HepG2 (cell line): ENCODE data around the gene DEFB129. TPM values are rescaled to one million over a fixed set of nuclear protein-coding genes. Genes with fewer than 3 reads are reported as not detected.
A peak's percentile ranks its signal among the peaks of the same experiment; 100 is the strongest.

Source experiments
- ATAC-seq: fragments of 200-7000 bp; cut with Tn5 transposase; 3 replicates; pipeline ENCODE4 v1.9.1; 2020; ENCODE audit warnings: mild to moderate bottlenecking, moderate library complexity
- BruUV-seq: library from RNA; stranded (reverse); fragments of 400-500 nt; replicated peaks from 2 replicates; lab custom pipeline; 2021; lab: Mats Ljungman, UMichigan
- CTCF ChIA-PET: fragments of 300-600 bp; formaldehyde crosslinking; extraction: SDS; loops from one replicate; lab custom pipeline; 2021; ENCODE audit warnings: low total read pairs, inconsistent platforms, low intra/inter-chr PET ratio; lab: Yijun Ruan, JAX
- POLR2A ChIA-PET: fragments of 350-600 bp; sonication (Branson Sonifier 250); formaldehyde crosslinking; loops from one replicate; lab custom pipeline; 2020; ENCODE audit warnings: antibody characterized with exemption, inconsistent platforms; lab: Yijun Ruan, JAX
- DNase-seq: peaks from one replicate; pipeline ENCODE4 v3.0.0-alpha.2; 2015; ENCODE audit warnings: low spot score
- FAIRE-seq: peaks from 3 replicates; lab custom pipeline; 2011; peaks lifted over from hg19 to GRCh38; lab: Jason Lieb, UNC
- H2AFZ ChIP-seq: one replicate; pipeline ENCODE4 v1.6.1; 2011; ENCODE audit warnings: low read length, inconsistent platforms
- H3K27ac ChIP-seq: fragments of 300-600 bp; 3 replicates; pipeline ENCODE4 v1.8.0; 2011; ENCODE audit warnings: mixed run types, mild to moderate bottlenecking, mixed read lengths, low read length, inconsistent platforms; ENCODE audit not compliant: insufficient read depth; ENCODE audit errors: extremely low read length
- H3K27me3 ChIP-seq, 2 experiments: fragments of 200-600 bp in 1 of 2; 2 replicates in 1 of 2; 3 replicates in 1 of 2; pipeline versions ENCODE4 v1.6.0 to v1.8.0; 2011; ENCODE audit warnings: low read length in 2 of 2, mild to moderate bottlenecking in 2 of 2, moderate library complexity in 2 of 2, inconsistent platforms in 1 of 2; ENCODE audit not compliant: insufficient read depth in 2 of 2, control insufficient read depth in 1 of 2
- H3K36me3 ChIP-seq, 2 experiments: fragments of 200-600 bp in 1 of 2; replicated peaks in 1 of 2; 2 replicates in 1 of 2; 3 replicates in 1 of 2; pipeline versions ENCODE4 v1.5.1 to v1.8.0; 2011; ENCODE audit warnings: low read length in 2 of 2, inconsistent platforms in 1 of 2; ENCODE audit not compliant: insufficient read depth in 2 of 2, control insufficient read depth in 1 of 2
- H3K4me1 ChIP-seq: 2 replicates; pipeline ENCODE4 v1.5.1; 2012; ENCODE audit warnings: low read length, inconsistent platforms; ENCODE audit not compliant: insufficient read depth
- H3K4me2 ChIP-seq: 2 replicates; pipeline ENCODE4 v1.6.0; 2011; ENCODE audit warnings: low read depth, low read length, inconsistent platforms
- H3K4me3 ChIP-seq, 3 experiments: fragments of 200-600 bp in 1 of 3; sonication (generic), shearing (Covaris generic) in 1 of 3; replicated peaks in 1 of 3; 2 replicates each; pipeline ENCODE4 v1.5.1; 2011 to 2016; ENCODE audit warnings: low read length in 3 of 3, inconsistent platforms in 2 of 3, low read depth in 2 of 3, mild to moderate bottlenecking in 2 of 3, control low read depth in 1 of 3, mixed read lengths in 1 of 3; ENCODE audit not compliant: insufficient read depth in 1 of 3
- H3K79me2 ChIP-seq: one replicate; pipeline ENCODE4 v1.6.1; 2011; ENCODE audit warnings: low read length, inconsistent platforms; ENCODE audit not compliant: insufficient read depth
- H3K9ac ChIP-seq: 2 replicates; pipeline ENCODE4 v1.6.0; 2011; ENCODE audit warnings: mild to moderate bottlenecking, low read depth, low read length, inconsistent platforms; ENCODE audit not compliant: insufficient read depth
- H3K9me3 ChIP-seq: 2 replicates; pipeline ENCODE4 v1.5.1; 2012; ENCODE audit warnings: mild to moderate bottlenecking, low read length
- H4K20me1 ChIP-seq: 2 replicates; pipeline ENCODE4 v1.6.0; 2011; ENCODE audit warnings: inconsistent platforms, mild to moderate bottlenecking, low read length, moderate library complexity; ENCODE audit not compliant: insufficient read depth
- ATF7 ChIP-seq, 2 experiments: fragments of 450-650 bp in 1 of 2; sonication (generic) in 1 of 2; formaldehyde crosslinking in 1 of 2; IDR thresholded peaks; 2 replicates each; pipeline versions ENCODE4 v1.4.0 to v1.6.1; 2016 to 2020; ENCODE audit warnings: antibody characterized with exemption in 1 of 2, mild to moderate bottlenecking in 1 of 2, missing genetic modification reagents in 1 of 2
- CREB1 ChIP-seq, 2 experiments: fragments of 450-650 bp in 1 of 2; IDR thresholded peaks; 2 replicates each; pipeline ENCODE4 v1.6.1; 2016 to 2017; ENCODE audit warnings: control low read depth in 1 of 2, mild to moderate bottlenecking in 1 of 2, missing compliant biosample characterization in 1 of 2, missing genetic modification characterization in 1 of 2
- KDM2A ChIP-seq: sonication (generic); formaldehyde crosslinking; IDR thresholded peaks from 2 replicates; pipeline ENCODE4 v1.4.0; 2020; ENCODE audit warnings: low read depth, missing genetic modification reagents, borderline replicate concordance
- RBFOX2 ChIP-seq: fragments of 200-400 bp; formaldehyde crosslinking; IDR thresholded peaks from 2 replicates; pipeline ENCODE4 v1.6.1; 2017; ENCODE audit warnings: low read depth, mild to moderate bottlenecking, low read length
- RBM39 ChIP-seq: fragments of 200-400 bp; formaldehyde crosslinking; IDR thresholded peaks from one replicate; pipeline ENCODE4 v1.6.1; 2018; ENCODE audit warnings: antibody characterized with exemption, mild to moderate bottlenecking, low read depth, low read length; ENCODE audit not compliant: poor library complexity, severe bottlenecking
- TBP ChIP-seq: sonication (generic); formaldehyde crosslinking; IDR thresholded peaks from 2 replicates; pipeline ENCODE4 v1.5.0; 2020; ENCODE audit warnings: missing genetic modification reagents
- TMF1 ChIP-seq: sonication (generic); formaldehyde crosslinking; IDR thresholded peaks from 2 replicates; pipeline ENCODE4 v1.8.1; 2022; ENCODE audit warnings: low read depth, missing genetic modification reagents
- ZFP1 ChIP-seq: IDR thresholded peaks from 2 replicates; pipeline ENCODE4 v1.6.1; 2016
- ZNF740 ChIP-seq: sonication (generic); formaldehyde crosslinking; IDR thresholded peaks from 2 replicates; pipeline ENCODE4 v1.4.0; 2020; ENCODE audit warnings: missing genetic modification reagents
- ZNF891 ChIP-seq: sonication (generic); formaldehyde crosslinking; IDR thresholded peaks from 2 replicates; pipeline ENCODE4 v1.5.0; 2020; ENCODE audit warnings: mild to moderate bottlenecking, missing genetic modification reagents
- WGBS: methylation state at CpG from one replicate; pipeline ENCODE4 v1.1.6; 2017; ENCODE audit warnings: low lambda C conversion rate; 5-methylcytosine and 5-hydroxymethylcytosine counted together
- in situ Hi-C: cut with HindIII; loops from 2 replicates; pipeline ENCODE4 v1.10.0; 2017; ENCODE audit warnings: low pct_unique_long_range_greater_than_20kb; ENCODE audit not compliant: extremely low pct_ligation_motif_present
- intact Hi-C: fragments of 100-400 bp; cut with micrococcal nuclease; formaldehyde crosslinking; loops from one replicate; pipeline ENCODE4 v1.10.0; 2022; ENCODE audit not compliant: unreplicated experiment
- polyA plus RNA-seq, 8 experiments: library from polyadenylated mRNA; depleted of rRNA in 3 of 8; stranded (reverse) in 7 of 8; unstranded in 1 of 8; fragments of >200 nt; fragmentation: Illumina TruSeq in 4 of 8; extraction: Trizol in 4 of 8; gene quantifications; 2 replicates each; pipeline versions ENCODE4 v1.2.1 to v1.2.3, GENCODE V29; 2011 to 2016; ENCODE audit warnings: low read depth in 4 of 8, missing spikeins in 1 of 8, mixed read lengths in 1 of 8; ENCODE audit not compliant: insufficient read depth in 1 of 8
- total RNA-seq, 5 experiments: library from RNA; depleted of rRNA; stranded (reverse); fragments of >200 nt; fragmentation: Illumina TruSeq; extraction: Trizol; gene quantifications; 2 replicates each; pipeline ENCODE4 v1.2.3, GENCODE V29; 2016; ENCODE audit warnings: low read depth in 1 of 5
- TF ChIP-seq, protein P1 (sequence below): sonication (generic); formaldehyde crosslinking; conservative IDR thresholded peaks from 2 replicates; pipeline ENCODE4 v1.4.0; 2020; ENCODE audit warnings: missing genetic modification reagents

DEFB129 gene
- total and polyA plus RNA-seq, 2 of the 13 experiments (the other 11 are each of a cell fraction or from before 2014, with no cell fraction given): not detected

DNA sequence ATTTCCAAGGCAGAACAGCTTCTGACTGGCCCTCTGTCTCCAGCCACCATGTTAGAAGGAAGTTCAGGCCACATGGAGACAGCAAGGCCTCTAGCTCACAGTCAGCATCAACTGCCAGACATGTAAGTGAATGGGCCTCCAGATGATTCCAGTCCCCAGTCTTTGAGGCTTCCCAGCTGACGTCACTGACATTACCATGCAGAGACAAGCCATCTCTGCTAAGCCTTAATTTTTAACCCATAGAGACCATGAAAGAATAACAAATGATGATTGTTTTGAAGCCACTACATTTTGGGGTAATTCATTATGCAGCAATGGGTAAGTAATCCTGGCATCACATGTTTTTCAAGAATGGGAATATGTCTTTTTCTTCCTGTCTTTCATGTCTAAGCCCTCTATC, 11.3 kb upstream of the DEFB129 start:
- CTCF ChIA-PET: no interaction called here
- no peaks in the 10 kb centered on the region for H3K79me2 ChIP-seq
- intact Hi-C loops (no loop called here), in situ Hi-C loops (no loop called here)
- no peak for FAIRE-seq
- no peak overlapping the region for H3K9ac ChIP-seq
- H2AFZ ChIP-seq: no peak overlapping the region
- no peaks in the 10 kb centered on the region for H4K20me1 ChIP-seq
- WGBS: 8% methylated on average over 1 of the region's 1 CpG
- peak; percentile 61 for TF ChIP-seq ATF7 (IDR thresholded peaks at IDR 0.05)
- no peak for TF ChIP-seq ATF7 (CRISPR knock-in tag; IDR thresholded peaks at IDR 0.05)
- no peak for TF ChIP-seq ZNF740 (CRISPR knock-in tag)
- peak; percentile 92 for TF ChIP-seq CREB1 (IDR thresholded peaks at IDR 0.05)
- TF ChIP-seq CREB1 (CRISPR knock-in tag; IDR thresholded peaks at IDR 0.05): no peak
- H3K9me3 ChIP-seq: no peaks in the 10 kb centered on the region
- no peaks in the 10 kb centered on the region for H3K4me1 ChIP-seq
- no peak overlapping the region for H3K4me3 ChIP-seq
- H3K4me2 ChIP-seq: no peak overlapping the region
- POLR2A ChIA-PET: no interaction called here
- no peak for DNase-seq
- no peak overlapping the region for H3K27ac ChIP-seq
- no TSS peak for BruUV-seq
- no peak for ATAC-seq
- H3K36me3 ChIP-seq: no peaks in the 10 kb centered on the region
- H3K27me3 ChIP-seq: peaks cover 1 to 21% of the 10 kb centered on the region in 2 experiments; a peak in 3 of 5 replicates

GRCh38 chr20:217266-217665, 9.8 kb upstream of the DEFB129 start:
- ATAC-seq (no peak), FAIRE-seq (no peak)

More at GRCh38 chr20:217266-217665, 9.8 kb upstream of the DEFB129 start:
- no peaks in the 10 kb centered on the region for H4K20me1 ChIP-seq
- peaks cover 0 to 13% of the 10 kb centered on the region in 2 experiments; a peak in 3 of 5 replicates for H3K27me3 ChIP-seq
- H3K4me1 ChIP-seq: no peaks in the 10 kb centered on the region
- intact Hi-C loops: no loop called here
- no peaks in the 10 kb centered on the region for H3K79me2 ChIP-seq
- H3K4me3 ChIP-seq: no peak overlapping the region
- H2AFZ ChIP-seq: no peak overlapping the region
- ChIA-PET POLR2A (no interaction called here), CTCF (no interaction called here)
- TF ChIP-seq RBFOX2 (no peak), TBP (no peak), RBM39 (no peak), ZFP1 (CRISPR knock-in tag) (no peak), KDM2A (CRISPR knock-in tag) (no peak), ZNF891 (CRISPR knock-in tag) (no peak), TMF1 (CRISPR knock-in tag) (no peak)
- TF ChIP-seq, protein P1, sequence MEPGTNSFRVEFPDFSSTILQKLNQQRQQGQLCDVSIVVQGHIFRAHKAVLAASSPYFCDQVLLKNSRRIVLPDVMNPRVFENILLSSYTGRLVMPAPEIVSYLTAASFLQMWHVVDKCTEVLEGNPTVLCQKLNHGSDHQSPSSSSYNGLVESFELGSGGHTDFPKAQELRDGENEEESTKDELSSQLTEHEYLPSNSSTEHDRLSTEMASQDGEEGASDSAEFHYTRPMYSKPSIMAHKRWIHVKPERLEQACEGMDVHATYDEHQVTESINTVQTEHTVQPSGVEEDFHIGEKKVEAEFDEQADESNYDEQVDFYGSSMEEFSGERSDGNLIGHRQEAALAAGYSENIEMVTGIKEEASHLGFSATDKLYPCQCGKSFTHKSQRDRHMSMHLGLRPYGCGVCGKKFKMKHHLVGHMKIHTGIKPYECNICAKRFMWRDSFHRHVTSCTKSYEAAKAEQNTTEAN: no peak
- H3K9me3 ChIP-seq: no peaks in the 10 kb centered on the region
- H3K36me3 ChIP-seq: no peaks in the 10 kb centered on the region
- H3K27ac ChIP-seq: no peak overlapping the region
- in situ Hi-C loops: no loop called here
- no TSS peak for BruUV-seq
- no peak overlapping the region for H3K9ac ChIP-seq
- no peak overlapping the region for H3K4me2 ChIP-seq
- 0% methylated on average over 1 of the region's 1 CpG for WGBS
- no peak for DNase-seq
